ENCODE data around the gene HPCAL1. TPM values are rescaled to one million over a fixed set of nuclear protein-coding genes. Genes with fewer than 3 reads are reported as not detected.

HPCAL1 gene
- total RNA-seq, 2 experiments from 2014 or later, result 85.0 to 85.7 TPM

DNA sequence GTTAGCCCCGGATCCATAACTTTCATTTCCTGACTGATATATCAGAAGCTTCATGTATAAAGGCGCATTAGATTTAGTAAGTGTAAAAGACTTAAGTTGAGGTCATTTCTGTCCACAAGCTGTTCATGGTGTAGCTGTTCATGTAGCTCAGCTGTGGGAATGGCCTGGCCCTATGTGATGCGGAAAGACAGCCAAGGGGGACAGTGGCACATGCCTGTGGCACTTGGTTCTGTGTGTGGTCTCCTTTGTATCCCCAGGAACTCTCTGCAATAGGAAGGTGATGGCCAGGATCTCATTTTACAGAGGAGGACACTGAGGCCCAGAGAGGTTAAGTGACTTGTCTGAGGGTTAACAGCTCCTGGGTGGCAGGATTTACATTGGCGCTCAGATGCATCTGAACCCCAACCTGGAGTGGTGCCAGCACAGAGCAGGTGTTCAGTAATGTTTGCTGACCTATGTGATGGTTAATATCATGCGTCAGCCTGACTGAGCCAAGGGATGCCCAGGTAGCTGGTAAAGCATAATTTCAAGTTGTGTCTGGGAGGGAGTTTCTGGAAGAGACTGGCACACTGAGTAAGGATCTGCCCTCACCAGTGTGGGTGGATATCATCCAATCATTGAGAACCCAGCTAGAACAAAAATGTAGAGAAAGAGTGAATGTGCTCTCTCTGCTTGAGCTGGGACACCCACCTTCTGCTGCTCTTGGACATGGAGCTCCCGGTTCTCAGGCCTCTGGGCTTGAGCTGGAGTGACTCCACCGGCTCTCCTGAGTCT is 25.4 kb downstream of the HPCAL1 start:
- ChIA-PET CTCF (interaction anchor here (0.6 to 5.8 kb wide), 6 partner anchors 21 to 927 kb away, joined by 3 to 40 read pairs (median 4); partner anchors contain the start of gene HPCAL1), POLR2A (interaction anchor here (0.6 to 1.3 kb wide), 3 partner anchors 12 to 92 kb away, joined by 3 to 4 read pairs (median 4); no protein-coding TSS in a partner anchor)

DNA sequence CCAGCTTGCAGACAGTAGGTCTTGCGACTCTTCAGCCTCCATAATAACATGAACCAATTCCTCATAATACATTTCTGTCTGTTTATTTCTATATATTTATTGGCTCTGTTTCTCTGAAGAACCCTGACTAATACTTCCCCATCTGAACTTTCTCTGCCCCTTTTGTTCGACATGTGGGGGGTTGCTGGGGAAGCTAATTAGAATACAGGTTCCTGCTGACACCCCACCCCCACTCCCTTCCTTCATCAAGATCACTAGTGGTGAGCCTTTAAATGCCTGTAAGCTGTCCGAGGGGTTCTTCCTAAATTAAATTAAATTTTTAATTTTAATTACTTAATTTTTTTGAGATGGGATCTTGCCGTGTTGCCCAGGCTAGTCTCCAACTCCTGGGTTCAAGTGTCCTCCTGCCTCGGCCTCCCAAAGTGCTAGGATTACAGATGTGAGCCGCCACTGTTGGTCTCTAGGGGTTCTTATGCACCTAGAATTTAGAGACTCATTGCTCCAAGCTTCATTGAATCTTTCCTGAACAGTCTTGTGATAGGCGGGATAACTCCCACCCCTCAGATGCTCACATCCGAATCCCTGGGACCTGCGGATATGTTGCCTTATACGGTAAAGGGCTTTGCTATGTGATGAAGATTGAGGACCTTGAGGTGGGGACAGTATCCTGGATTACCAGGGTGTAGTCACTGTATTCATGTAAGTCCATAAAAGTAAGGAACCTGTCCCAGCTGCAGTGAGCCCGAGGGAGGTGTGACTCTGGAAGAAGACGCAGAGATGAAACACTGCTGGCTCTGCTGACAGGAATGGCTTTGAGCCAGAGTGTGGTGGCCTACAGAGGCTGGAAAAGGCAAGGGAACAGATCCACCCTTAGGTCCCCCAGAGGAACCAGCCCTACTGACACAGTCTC is 26.2 kb downstream of the HPCAL1 start:
- ChIA-PET POLR2A (interaction anchor here (0.6 to 1.5 kb wide), 6 partner anchors 20 to 167 kb away, joined by 3 to 5 read pairs (median 4); no protein-coding TSS in a partner anchor), CTCF (interaction anchor here (0.6 to 5.8 kb wide), 8 partner anchors 18 to 926 kb away, joined by 3 to 40 read pairs (median 4); partner anchors contain the start of gene HPCAL1)

DNA sequence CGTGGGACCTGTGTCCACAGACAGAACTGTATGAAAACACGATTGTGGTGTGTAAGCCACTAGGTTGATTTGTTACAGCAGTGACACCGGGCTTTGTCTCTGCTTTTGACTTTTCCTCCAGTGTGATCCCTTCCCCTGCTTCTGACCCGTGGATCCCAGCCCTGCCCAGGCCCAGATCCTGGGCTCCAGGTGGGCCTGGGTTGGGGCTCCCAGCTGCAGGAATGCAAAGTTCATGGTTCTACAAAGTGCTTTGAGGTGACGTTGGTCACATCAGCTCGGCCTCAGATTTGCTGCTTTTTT is 26.8 kb downstream of the HPCAL1 start:
- CTCF ChIA-PET, result interaction anchor here (1.2 to 5.8 kb wide), 4 partner anchors 18 to 27 kb away, joined by 4 to 40 read pairs (median 5); partner anchors contain the start of gene HPCAL1
- POLR2A ChIA-PET, result interaction anchor here (0.7 to 1.5 kb wide), 4 partner anchors 19 to 167 kb away, joined by 3 to 5 read pairs (median 4); no protein-coding TSS in a partner anchor

DNA sequence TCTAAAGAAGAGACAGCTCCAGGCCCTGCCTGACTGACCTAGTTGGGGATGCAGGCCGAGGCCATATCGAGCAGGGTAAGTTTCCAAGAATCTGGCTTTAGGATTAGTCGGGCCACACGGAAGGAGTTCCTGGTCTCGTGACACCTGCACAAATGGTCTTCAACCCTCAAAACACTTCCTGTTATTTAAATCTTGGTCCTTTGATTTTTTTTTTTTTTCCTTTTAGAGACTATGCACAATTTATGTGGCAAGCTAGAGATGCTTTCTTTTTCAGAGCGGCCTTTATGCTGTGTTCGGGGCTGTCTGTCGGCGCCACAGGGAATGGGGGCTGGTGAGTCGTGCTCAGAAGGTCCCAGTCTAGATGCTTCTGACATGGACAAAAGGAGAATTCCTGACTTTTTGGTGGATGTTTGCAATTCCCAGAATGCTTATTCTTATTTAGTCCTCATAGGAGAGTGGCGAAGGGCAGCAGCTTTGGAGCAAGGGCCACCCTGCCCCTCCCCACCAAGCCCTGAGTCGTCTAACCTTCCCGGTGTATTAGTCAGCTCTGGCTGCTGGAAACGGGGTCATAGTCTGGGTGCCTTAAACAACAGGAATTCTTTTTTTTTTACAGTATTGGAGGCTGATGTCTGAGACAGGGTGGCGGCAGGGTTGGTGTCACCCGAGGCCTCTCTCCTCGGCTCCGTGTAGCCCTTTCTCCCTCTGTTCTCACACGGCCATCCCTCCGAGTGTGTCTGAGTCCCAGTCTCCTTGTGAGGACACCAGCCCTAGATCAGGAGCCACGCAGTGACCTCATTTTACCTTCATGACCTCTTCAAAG is 27.4 kb downstream of the HPCAL1 start:
- ChIA-PET POLR2A (interaction anchor here (0.6 to 1.5 kb wide), 6 partner anchors 19 to 166 kb away, joined by 3 to 6 read pairs (median 4); no protein-coding TSS in a partner anchor), CTCF (interaction anchor here (1.2 to 5.8 kb wide), 5 partner anchors 9 to 28 kb away, joined by 4 to 40 read pairs (median 4); partner anchors contain the start of gene HPCAL1)

DNA sequence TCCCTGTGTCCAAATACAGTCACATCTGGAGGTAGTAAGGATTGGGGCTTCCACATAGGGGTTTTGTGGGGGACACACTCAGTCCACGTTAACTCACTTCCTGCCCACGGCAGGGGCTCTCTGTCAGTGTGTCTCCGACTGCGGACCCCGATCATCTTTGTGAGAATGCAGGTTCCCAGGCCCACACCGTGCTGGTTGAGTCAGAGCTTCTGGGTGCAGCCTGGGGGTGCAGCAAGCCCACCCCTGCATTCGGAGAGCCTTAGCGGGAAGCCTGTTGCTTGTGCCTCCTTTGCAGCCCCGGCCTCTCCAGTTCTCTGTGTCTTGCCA is 28.0 kb downstream of the HPCAL1 start:
- POLR2A ChIA-PET, result interaction anchor here (1.4 to 1.5 kb wide), 4 partner anchors 23 to 77 kb away, joined by 3 to 6 read pairs (median 6); no protein-coding TSS in a partner anchor
- CTCF ChIA-PET, result interaction anchor here (1.2 to 5.8 kb wide), 6 partner anchors 10 to 78 kb away, joined by 4 to 40 read pairs (median 5); partner anchors contain the start of gene HPCAL1

DNA sequence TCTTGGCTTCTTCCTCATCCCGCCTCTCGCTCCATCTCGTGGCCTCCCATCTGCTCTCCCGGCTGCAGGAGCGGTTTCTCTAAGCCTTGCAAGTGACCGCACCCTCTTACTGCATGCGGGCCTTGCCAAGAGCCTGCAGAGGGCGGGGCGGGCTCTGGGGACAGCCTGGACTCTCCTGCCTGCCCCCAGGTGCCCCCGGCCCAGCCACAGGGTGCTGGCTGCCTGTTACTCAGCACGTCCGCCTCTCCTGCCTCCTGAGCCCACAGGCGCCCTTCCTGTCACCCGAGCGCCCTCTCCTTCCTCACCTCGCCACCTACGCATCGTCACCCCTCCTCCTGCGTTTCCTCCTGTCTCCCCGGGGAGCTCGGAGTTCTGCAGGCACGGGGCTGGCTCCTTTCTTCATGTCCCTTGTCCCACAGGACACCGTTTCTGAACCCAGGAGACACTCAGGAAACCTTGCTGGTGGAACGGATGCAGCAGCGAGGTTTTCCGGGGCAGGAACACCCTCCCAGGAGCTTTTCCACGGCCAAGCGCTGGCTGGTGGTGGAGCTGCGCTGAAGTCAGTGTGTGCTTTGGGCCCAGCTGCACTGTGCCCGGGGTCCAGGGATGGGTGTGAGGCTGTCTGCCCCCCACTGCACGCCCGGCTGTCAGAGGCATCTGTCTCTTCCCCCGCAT is 28.5 kb downstream of the HPCAL1 start:
- POLR2A ChIA-PET, result interaction anchor here (0.9 to 2.0 kb wide), 6 partner anchors 23 to 210 kb away, joined by 4 to 12 read pairs (median 6); partner anchors contain the start of gene HPCAL1

DNA sequence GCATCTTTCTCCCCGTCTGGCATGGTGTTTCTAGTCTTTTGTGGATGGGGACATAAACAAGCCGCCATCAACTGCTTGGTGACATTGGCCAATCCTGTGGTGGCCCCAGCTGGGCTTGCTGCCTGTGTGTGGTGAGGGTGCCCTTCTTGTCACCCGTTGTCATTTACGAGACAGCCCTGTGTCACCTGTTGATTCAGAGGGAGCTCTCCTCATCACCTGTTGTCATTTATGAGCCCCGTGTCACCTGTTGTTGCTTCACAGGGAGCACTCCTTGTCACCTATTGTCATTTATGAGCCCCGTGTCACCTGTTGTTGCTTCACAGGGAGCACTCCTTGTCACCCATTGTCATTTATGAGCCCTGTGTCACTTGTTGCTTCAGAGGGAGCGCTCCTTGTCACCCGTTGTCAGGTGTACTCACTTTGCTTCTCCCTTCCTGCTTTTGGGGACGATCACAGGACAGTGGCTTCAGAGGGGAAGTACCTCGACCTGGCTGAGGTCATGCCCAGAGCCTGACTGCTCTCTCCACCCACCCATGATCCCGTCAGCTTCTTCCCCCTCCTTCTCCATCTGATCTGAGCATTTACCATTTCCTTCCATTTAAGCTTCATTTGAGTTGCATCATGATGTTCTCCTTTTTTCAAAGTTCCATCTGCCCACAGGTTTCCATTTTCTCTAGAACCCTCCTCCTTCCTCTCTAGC is 29.1 kb downstream of the HPCAL1 start:
- CTCF ChIA-PET, result interaction anchor here (0.7 to 5.8 kb wide), 6 partner anchors 10 to 113 kb away, joined by 3 to 40 read pairs (median 5); partner anchors contain the start of gene HPCAL1
- POLR2A ChIA-PET, result interaction anchor here (0.6 to 2.0 kb wide), 8 partner anchors 24 to 211 kb away, joined by 3 to 12 read pairs (median 5); partner anchors contain the start of gene HPCAL1

More for the DNA sequence above, 28.5 kb downstream of the HPCAL1 start:
- CTCF ChIA-PET, result interaction anchor here (0.9 to 5.8 kb wide), 5 partner anchors 10 to 114 kb away, joined by 3 to 40 read pairs (median 4); partner anchors contain the start of gene HPCAL1

DNA sequence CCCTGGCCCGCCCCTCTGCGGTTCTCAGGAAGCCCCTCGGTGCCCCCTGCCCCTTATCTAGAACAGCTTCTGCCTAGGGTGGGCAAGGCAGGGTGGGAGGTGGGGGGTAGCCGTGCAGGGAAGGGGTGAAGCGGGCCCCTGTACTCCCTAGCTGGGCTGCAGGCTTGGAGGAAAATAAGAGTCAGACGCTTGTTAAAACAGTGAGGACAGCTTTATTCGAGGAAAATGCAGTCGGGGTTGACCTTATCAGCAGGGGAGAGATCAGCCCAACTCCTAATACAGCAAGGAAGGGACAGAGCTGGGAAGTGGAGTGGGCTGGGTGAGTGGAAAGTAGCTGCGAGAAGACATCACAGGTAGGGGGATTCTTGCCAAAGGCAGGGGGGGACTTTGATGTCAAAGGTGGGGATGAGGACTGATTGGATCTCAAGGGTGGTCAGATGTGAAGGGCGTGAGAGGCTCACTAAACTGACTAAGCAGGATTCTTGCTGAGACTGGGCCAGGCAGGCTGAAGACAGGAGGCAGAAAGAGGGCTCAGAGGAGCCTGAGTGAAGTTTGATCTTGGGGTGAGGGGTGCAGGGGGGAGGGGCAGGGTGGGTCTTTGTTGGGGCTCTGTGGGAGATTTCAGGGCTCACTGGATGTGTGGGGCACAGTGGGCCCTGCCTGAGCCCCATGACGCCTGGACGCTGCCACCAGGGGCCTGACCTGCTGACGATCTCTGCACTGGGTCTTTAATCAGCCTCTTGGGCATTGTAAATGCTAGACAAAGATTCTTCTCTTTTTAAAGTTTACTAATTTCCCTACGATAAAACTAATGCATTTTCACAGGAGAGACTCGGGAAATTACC is 29.9 kb downstream of the HPCAL1 start:
- ChIA-PET POLR2A (interaction anchor here (0.6 to 2.0 kb wide), 6 partner anchors 29 to 211 kb away, joined by 3 to 12 read pairs (median 5); partner anchors contain the start of gene HPCAL1), CTCF (interaction anchor here (0.7 to 5.8 kb wide), 3 partner anchors 10 to 76 kb away, joined by 6 to 40 read pairs (median 12); partner anchors contain the start of gene HPCAL1)

DNA sequence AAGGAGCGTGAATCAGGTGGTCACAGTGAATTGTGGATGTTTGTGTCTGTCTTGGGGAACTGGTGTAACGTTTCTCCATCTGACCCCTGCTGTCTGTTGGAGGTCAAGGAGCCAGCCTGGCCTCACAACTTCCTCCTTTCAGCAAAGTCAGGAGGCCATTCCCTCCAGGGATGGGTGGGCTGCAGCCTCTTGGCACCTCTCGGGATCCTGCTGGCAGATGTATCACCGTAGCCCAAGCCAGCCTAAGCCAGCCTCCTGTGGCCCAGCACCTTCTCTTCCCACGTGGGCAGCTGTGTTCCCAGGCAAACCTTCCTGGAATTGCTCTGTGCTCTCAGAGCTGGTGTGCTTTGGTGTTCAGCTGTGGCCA is 30.5 kb downstream of the HPCAL1 start:
- POLR2A ChIA-PET, result no interaction called here
- CTCF ChIA-PET, result no interaction called here

DNA sequence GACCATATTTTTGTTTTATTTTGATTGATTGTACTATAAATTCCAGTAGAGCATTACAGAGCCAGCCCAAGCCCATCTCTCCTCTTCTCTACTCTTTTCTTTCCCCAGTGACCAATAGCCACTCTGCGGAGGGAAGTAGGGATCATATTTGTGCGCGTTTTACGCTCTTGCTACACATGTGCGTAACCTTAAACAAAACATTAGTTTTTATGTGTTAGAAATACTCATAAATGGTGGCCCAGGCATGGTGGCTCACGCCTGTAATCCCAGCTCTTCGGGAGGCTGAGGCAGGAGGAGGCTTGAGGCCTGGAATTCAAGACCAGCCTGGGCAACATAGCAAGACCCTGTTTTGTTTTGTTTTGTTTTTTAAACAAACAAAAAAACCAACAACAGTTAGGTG is 31.3 kb downstream of the HPCAL1 start:
- CTCF ChIA-PET, result no interaction called here
- POLR2A ChIA-PET, result no interaction called here

DNA sequence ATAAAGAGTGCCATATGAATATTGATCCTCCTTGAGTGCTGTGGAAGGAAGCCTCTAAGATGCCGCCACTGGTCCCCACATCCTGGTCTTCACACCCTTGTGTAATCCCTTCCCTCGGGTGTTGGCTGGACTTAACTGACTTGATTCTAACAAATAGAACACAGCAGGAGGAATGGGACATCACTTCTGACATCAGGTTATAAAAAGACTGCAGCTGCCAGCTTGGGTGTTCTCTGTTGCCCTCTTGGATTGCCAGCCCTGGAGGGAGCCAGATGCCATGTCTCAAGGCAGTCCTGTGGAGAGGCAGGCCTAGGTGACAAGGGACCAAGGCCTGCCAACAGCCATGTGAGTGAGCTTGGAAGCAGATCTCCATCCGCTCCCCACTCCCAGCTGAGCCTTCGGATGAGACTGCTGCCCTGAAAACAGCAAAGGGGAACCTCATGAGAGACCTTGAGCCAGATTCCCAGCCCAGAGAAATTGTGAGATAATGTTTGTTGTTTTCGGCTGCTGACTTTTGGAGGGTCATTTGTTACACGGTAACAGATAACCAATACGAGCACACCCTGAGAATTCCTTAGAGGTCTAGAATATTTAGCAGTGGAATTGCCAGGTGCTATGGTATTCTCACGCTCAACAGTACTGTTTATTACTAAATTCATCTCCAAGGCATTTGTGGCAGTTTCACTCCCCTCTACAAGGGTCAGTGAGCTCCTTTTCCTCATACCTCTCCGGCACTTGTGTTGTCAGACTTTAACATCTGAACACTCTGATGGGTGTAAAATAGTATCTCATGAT is 32.5 kb downstream of the HPCAL1 start:
- CTCF ChIA-PET, result no interaction called here
- POLR2A ChIA-PET, result no interaction called here

DNA sequence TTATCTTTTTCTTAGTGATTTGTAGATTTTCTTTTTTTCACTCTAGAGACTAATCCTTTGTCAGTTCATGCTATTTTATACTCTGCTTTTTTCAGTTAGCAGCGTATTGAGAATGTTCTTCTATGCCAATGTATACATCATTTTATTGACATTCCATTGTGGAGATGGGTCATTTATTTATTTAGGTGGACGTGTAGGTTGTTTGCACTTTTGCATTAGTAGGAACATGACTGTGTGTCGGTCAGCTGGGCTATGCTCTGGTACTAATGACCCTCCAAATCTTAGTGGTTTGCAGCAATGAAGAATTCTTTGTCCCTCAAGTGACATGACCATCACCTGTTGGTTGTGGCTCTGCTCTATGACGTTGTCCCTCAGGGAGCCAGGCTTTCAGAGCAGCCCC is 33.6 kb downstream of the HPCAL1 start:
- POLR2A ChIA-PET, result no interaction called here
- CTCF ChIA-PET, result no interaction called here

DNA sequence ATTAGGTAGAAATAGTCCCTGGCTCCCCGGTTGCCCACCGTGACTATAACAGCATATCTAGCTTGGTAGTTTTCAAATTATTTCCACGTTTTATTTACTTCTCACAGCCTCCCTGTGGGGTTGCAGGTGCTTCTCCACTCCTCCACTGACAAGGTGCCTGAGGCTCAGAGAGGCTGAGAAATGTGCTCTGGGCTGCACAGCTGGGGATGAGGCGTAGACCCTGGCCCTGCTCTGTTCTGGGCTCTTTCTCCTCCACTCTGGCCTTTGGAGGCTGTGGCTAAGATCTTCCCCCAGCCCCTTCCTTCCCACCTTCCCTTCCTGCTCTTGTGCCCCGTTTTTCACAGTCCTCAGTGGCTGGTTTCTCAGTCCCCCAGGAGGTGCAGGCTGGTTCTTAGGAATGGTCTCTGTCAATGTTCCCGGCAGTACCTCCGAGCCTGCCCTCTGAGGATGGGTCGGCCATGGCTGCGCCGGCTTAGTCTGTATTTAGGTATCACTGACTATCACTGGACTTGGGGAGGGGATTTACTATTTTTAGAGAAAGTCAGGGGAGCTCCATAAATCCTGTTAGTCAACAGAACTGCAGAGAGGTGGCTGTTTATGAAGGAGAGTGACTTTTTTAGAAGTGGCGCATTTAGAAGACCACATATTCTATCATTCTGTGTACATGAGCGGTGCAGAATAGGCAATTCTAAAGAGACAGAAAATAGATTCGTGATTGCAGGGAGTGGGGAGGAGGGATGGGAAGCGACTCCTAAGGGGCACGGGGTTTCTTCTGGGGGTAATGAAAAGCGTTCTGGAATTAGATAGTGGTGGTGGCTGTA is 35.0 kb downstream of the HPCAL1 start:
- ChIA-PET CTCF (no interaction called here), POLR2A (no interaction called here)

DNA sequence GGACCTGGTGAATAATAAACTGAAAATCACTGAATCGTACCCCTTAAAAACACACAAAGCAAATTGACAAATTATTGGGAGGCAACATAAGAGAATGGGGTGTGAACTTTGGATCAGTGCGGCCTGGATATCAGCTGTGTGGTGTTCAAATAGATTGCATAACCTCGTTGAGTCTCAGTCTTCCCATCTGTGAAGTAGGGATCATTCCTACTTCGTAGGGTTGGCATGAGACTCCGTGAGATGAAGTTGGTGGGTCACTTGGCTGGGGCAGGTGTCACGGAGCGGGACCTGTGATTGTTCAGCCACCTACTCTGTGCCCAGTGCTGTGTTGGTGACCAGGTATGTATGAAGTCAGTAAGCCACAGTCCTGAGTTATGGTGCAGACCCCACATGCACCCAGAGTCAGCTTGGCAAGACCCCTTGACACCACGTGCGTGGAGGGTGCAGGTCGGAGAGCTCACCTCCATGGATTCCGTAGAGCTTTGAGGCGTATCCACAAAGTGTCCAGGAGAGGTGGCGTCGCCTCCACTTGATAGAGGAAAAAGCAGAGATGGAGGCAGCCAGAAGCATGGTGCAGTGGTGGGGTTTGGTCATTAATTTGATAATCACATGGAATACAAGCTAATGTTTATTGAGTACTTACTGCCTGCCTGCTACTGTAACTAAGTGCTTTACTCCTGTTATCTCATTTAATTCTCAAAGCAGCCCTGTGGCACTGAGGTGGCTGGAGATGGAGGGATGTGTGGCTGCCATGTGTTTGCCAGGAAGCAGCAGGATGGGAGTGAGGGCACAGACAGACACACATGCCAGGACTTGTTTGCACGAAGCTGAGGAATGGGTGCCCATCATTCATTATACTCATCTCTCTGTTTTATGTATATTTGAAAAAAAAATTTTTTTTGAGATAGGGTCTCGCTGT is 35.8 kb downstream of the HPCAL1 start:
- POLR2A ChIA-PET, result no interaction called here
- CTCF ChIA-PET, result no interaction called here

Measured in activated CD8-positive, alpha-beta memory T cell treated with anti-CD3 and anti-CD28 coated beads for 36 hours (primary cell).